HCT116 (cell line): ENCODE results near the gene LRRN1. TPM values are rescaled to one million over a fixed set of nuclear protein-coding genes. Genes with fewer than 3 reads are reported as not detected.

Experiments
- ATAC-seq: fragments of 200-7000 bp; cut with Tn5 transposase; 2 replicates; pipeline ENCODE4 v1.9.1; 2020; ENCODE audit warnings: mild to moderate bottlenecking, moderate library complexity
- BruUV-seq: library from RNA; stranded (reverse); fragments of 400-500 nt; replicated peaks from 2 replicates; lab custom pipeline; 2021; lab: Mats Ljungman, UMichigan
- CTCF ChIA-PET: fragments of 300-600 bp; sonication (Branson Sonifier 250); formaldehyde crosslinking; loops from one replicate; lab custom pipeline; 2021; ENCODE audit warnings: antibody characterized with exemption; lab: Charles Lee
- POLR2A ChIA-PET: fragments of 300-600, 350-600 bp; sonication (Branson Sonifier 250); formaldehyde crosslinking; loops from one replicate; lab custom pipeline; 2021; ENCODE audit warnings: antibody characterized with exemption; lab: Charles Lee
- RAD21 ChIA-PET, 2 experiments: fragments of 300-600 bp; sonication (Branson Sonifier 250); formaldehyde crosslinking; loops; one replicate each; lab custom pipeline; 2023; ENCODE audit warnings: low total read pairs in 2 of 2; ENCODE audit not compliant: uncharacterized antibody in 2 of 2, unreplicated experiment in 2 of 2, low non-redundant PET in 1 of 2; lab: Charles Lee
- DNase-seq: peaks from one replicate; pipeline ENCODE4 v3.0.0-alpha.2; 2010; ENCODE audit warnings: low read depth, low spot score
- H2AFZ ChIP-seq: fragments of 200-600 bp; shearing (Covaris generic), sonication (generic); 2 replicates; pipeline ENCODE4 v1.6.1; 2017; ENCODE audit warnings: low read depth, mixed run types, mixed read lengths, antibody characterized with exemption, low read length; ENCODE audit not compliant: poor library complexity, severe bottlenecking
- H3K27ac ChIP-seq: 2 replicates; pipeline ENCODE4 v1.5.1; 2012; ENCODE audit warnings: low read depth, low read length
- H3K27me3 ChIP-seq: fragments of 200-600 bp; sonication (generic); 2 replicates; pipeline ENCODE4 v1.6.1; 2016; ENCODE audit warnings: mixed run types, low read length, mixed read lengths; ENCODE audit not compliant: insufficient read depth
- H3K36me3 ChIP-seq, 2 experiments: fragments of 200-500 bp in 1 of 2; fragments of 200-600 bp in 1 of 2; sonication (Bioruptor generic) in 1 of 2; sonication (generic) in 1 of 2; 2 replicates each; pipeline versions ENCODE4 v1.5.1 to v1.6.1; 2014 to 2016; ENCODE audit warnings: low read length in 2 of 2, inconsistent platforms in 1 of 2, mixed read lengths in 1 of 2, mixed run types in 1 of 2; ENCODE audit not compliant: insufficient read depth in 2 of 2, control insufficient read depth in 1 of 2
- H3K4me1 ChIP-seq, 2 experiments: fragments of 200-600 bp in 1 of 2; sonication (generic) in 1 of 2; 2 replicates each; pipeline versions ENCODE4 v1.5.1 to v1.6.1; 2012 to 2017; ENCODE audit warnings: low read length in 2 of 2, inconsistent platforms in 1 of 2, mild to moderate bottlenecking in 1 of 2, mixed read lengths in 1 of 2, mixed run types in 1 of 2, moderate library complexity in 1 of 2; ENCODE audit not compliant: insufficient read depth in 2 of 2, control insufficient read depth in 1 of 2
- H3K4me2 ChIP-seq: fragments of 200-600 bp; sonication (generic); 2 replicates; pipeline ENCODE4 v1.6.1; 2017; ENCODE audit warnings: mixed run types, low read length, mixed read lengths
- H3K4me3 ChIP-seq, 2 experiments: fragments of 200-600 bp in 1 of 2; sonication (generic) in 1 of 2; replicated peaks in 1 of 2; 2 replicates each; pipeline ENCODE4 v1.5.1; 2011 to 2016; ENCODE audit warnings: low read length in 2 of 2, control low read depth in 1 of 2, low read depth in 1 of 2, mild to moderate bottlenecking in 1 of 2, mixed read lengths in 1 of 2, mixed run types in 1 of 2
- H3K79me2 ChIP-seq: fragments of 200-600 bp; sonication (generic); 2 replicates; pipeline ENCODE4 v1.6.1; 2017; ENCODE audit warnings: mild to moderate bottlenecking, mixed run types, low read length, moderate library complexity, mixed read lengths; ENCODE audit not compliant: insufficient read depth
- H3K9ac ChIP-seq: fragments of 200-600 bp; sonication (generic); 2 replicates; pipeline ENCODE4 v1.6.1; 2016; ENCODE audit warnings: low read length, mixed read lengths
- H3K9me2 ChIP-seq: fragments of 200-600 bp; sonication (generic), shearing (Covaris generic); 2 replicates; pipeline ENCODE4 v1.6.1; 2017; ENCODE audit warnings: mixed run types, mild to moderate bottlenecking, moderate library complexity; ENCODE audit not compliant: insufficient read depth
- H3K9me3 ChIP-seq, 2 experiments: fragments of 200-500 bp in 1 of 2; fragments of 200-600 bp in 1 of 2; sonication (Bioruptor generic) in 1 of 2; sonication (generic) in 1 of 2; 2 replicates each; pipeline ENCODE4 v1.6.1; 2014 to 2017; ENCODE audit warnings: low read length in 2 of 2, mixed read lengths in 2 of 2, inconsistent platforms in 1 of 2, low read depth in 1 of 2, mild to moderate bottlenecking in 1 of 2, mixed run types in 1 of 2, moderate library complexity in 1 of 2; ENCODE audit not compliant: control insufficient read depth in 1 of 2, insufficient read depth in 1 of 2
- H4K20me1 ChIP-seq: fragments of 200-600 bp; sonication (generic), shearing (Covaris generic); 2 replicates; pipeline ENCODE4 v1.6.1; 2017; ENCODE audit warnings: mixed run types, mild to moderate bottlenecking, moderate library complexity; ENCODE audit not compliant: insufficient read depth
- CEBPB ChIP-seq: IDR thresholded peaks from 2 replicates; pipeline ENCODE4 v1.6.1; 2012; ENCODE audit warnings: low read depth
- EGR1 ChIP-seq: IDR thresholded peaks from 2 replicates; pipeline ENCODE4 v1.6.1; 2012; ENCODE audit warnings: low read depth
- EZH2 ChIP-seq: fragments of 200-600 bp; sonication (generic); IDR thresholded peaks from 2 replicates; pipeline ENCODE4 v1.6.1; 2017; ENCODE audit warnings: antibody characterized with exemption, mixed run types
- EZH2phosphoT487 ChIP-seq: fragments of 200-600 bp; IDR thresholded peaks from 2 replicates; pipeline ENCODE4 v1.6.1; 2018; ENCODE audit warnings: antibody characterized with exemption, borderline replicate concordance
- POLR2A ChIP-seq: IDR thresholded peaks from 2 replicates; pipeline ENCODE4 v1.7.0; 2011; ENCODE audit warnings: borderline replicate concordance; ENCODE audit not compliant: insufficient read depth, insufficient read length; ENCODE audit errors: extremely low read depth
- POLR2AphosphoS5 ChIP-seq: IDR thresholded peaks from 2 replicates; pipeline ENCODE4 v1.6.1; 2011; ENCODE audit warnings: mild to moderate bottlenecking, low read depth, low read length, moderate library complexity
- TCF7L2 ChIP-seq: IDR thresholded peaks from 2 replicates; pipeline ENCODE4 v1.7.0; 2011; ENCODE audit warnings: borderline replicate concordance, inconsistent platforms; ENCODE audit not compliant: insufficient read depth, insufficient read length; ENCODE audit errors: extremely low read depth
- YY1 ChIP-seq: IDR thresholded peaks from 2 replicates; pipeline ENCODE4 v1.6.1; 2011; ENCODE audit warnings: low read length, low read depth, moderate library complexity, mild to moderate bottlenecking; ENCODE audit not compliant: insufficient replicate concordance; ENCODE audit errors: extremely low read depth
- intact Hi-C: fragments of 100-400 bp; cut with micrococcal nuclease; formaldehyde crosslinking; loops from 2 replicates; pipeline ENCODE4 v1.10.0; 2022
- total RNA-seq: library from RNA; stranded (reverse); gene quantifications from one replicate; pipeline ENCODE4 v1.2.1, GENCODE V29; 2021; ENCODE audit not compliant: unreplicated experiment
- TF ChIP-seq, protein P1 (sequence below): IDR thresholded peaks from 2 replicates; pipeline ENCODE4 v1.6.1; 2011; ENCODE audit warnings: mild to moderate bottlenecking, low read length, moderate library complexity; ENCODE audit not compliant: insufficient replicate concordance; ENCODE audit errors: extremely low read depth
- TF ChIP-seq, protein P2 (sequence below): IDR thresholded peaks from 2 replicates; pipeline ENCODE4 v1.6.1; 2012; ENCODE audit warnings: low read depth
- TF ChIP-seq, protein P3 (sequence below): IDR thresholded peaks from 2 replicates; pipeline ENCODE4 v1.6.1; 2012
- TF ChIP-seq, protein P4 (sequence below), 3 experiments: fragments of 200-600 bp in 1 of 3; sonication (generic) in 1 of 3; IDR thresholded peaks in 2 of 3; conservative IDR thresholded peaks in 1 of 3; 2 replicates each; pipeline ENCODE4 v1.5.1; 2012 to 2017; ENCODE audit warnings: low read depth in 2 of 3, low read length in 2 of 3, antibody characterized with exemption in 1 of 3, borderline replicate concordance in 1 of 3, control low read depth in 1 of 3, mild to moderate bottlenecking in 1 of 3, mixed read lengths in 1 of 3, mixed run types in 1 of 3, moderate library complexity in 1 of 3; ENCODE audit not compliant: insufficient read depth in 1 of 3

Gene LRRN1
- total RNA-seq, 1 experiment from 2014 or later = 0.10 TPM

DNA sequence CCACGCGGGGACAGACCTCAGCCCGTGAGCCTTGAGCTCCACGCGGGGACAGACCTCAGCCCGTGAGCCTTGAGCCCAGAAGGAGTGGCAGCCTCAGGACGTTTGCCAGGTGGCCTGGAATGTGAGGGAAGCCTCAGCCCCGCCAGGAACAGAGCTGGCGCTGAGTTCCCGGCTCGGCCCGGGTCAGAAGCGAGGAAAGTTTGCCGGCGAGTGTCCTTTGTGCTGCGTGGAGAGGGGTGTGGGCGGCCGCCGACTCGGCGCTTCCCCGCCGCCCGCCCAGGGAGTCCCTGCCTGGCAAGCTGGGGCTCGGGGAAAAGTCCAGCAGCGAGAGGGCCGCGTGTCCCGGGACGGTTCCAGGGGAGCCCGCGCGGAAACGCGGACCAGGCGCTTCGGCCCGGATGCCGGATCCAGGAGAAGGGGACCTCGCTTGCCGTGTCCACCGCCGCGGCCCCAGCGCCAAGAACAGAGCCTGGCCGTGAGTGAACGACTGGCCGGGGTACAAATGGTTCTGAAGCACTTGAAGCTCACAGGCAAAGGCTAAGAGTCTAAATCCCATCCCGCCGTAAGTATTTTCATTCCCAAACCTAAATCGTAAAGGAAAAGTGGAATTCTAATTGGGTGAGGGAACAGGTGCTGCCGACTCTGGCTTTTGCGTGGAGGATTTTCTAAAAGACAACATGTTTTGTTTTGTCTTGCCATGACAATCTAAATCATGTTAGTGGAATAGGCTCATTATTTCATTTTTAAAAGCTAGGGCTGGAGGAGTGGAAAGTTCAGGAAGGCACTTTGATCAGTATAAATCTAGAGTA is 1.7 kb downstream of the LRRN1 start:
- BruUV-seq = no TSS peak
- Histone ChIP-seq H3K9ac (no peak overlapping the region), H2AFZ (no peak overlapping the region), H3K79me2 (no peaks in the 10 kb centered on the region), H3K9me3 (peaks cover 0 to 9% of the 10 kb centered on the region in 2 experiments; a peak in 2 of 4 replicates), H3K9me2 (no peaks in the 10 kb centered on the region), H3K27ac (no peak overlapping the region), H3K36me3 (no peaks in the 10 kb centered on the region), H3K27me3 (no peaks in the 10 kb centered on the region), H3K4me3 (no peak overlapping the region), H3K4me2 (no peak overlapping the region), H3K4me1 (no peaks in the 10 kb centered on the region), H4K20me1 (no peaks in the 10 kb centered on the region)
- POLR2A ChIA-PET = no interaction called here
- intact Hi-C loops = no loop called here
- ATAC-seq = no peak
- CTCF ChIA-PET = no interaction called here
- no peak for DNase-seq
- TF ChIP-seq, protein P1, sequence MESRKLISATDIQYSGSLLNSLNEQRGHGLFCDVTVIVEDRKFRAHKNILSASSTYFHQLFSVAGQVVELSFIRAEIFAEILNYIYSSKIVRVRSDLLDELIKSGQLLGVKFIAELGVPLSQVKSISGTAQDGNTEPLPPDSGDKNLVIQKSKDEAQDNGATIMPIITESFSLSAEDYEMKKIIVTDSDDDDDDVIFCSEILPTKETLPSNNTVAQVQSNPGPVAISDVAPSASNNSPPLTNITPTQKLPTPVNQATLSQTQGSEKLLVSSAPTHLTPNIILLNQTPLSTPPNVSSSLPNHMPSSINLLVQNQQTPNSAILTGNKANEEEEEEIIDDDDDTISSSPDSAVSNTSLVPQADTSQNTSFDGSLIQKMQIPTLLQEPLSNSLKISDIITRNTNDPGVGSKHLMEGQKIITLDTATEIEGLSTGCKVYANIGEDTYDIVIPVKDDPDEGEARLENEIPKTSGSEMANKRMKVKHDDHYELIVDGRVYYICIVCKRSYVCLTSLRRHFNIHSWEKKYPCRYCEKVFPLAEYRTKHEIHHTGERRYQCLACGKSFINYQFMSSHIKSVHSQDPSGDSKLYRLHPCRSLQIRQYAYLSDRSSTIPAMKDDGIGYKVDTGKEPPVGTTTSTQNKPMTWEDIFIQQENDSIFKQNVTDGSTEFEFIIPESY = no peak
- TF ChIP-seq, protein P2, sequence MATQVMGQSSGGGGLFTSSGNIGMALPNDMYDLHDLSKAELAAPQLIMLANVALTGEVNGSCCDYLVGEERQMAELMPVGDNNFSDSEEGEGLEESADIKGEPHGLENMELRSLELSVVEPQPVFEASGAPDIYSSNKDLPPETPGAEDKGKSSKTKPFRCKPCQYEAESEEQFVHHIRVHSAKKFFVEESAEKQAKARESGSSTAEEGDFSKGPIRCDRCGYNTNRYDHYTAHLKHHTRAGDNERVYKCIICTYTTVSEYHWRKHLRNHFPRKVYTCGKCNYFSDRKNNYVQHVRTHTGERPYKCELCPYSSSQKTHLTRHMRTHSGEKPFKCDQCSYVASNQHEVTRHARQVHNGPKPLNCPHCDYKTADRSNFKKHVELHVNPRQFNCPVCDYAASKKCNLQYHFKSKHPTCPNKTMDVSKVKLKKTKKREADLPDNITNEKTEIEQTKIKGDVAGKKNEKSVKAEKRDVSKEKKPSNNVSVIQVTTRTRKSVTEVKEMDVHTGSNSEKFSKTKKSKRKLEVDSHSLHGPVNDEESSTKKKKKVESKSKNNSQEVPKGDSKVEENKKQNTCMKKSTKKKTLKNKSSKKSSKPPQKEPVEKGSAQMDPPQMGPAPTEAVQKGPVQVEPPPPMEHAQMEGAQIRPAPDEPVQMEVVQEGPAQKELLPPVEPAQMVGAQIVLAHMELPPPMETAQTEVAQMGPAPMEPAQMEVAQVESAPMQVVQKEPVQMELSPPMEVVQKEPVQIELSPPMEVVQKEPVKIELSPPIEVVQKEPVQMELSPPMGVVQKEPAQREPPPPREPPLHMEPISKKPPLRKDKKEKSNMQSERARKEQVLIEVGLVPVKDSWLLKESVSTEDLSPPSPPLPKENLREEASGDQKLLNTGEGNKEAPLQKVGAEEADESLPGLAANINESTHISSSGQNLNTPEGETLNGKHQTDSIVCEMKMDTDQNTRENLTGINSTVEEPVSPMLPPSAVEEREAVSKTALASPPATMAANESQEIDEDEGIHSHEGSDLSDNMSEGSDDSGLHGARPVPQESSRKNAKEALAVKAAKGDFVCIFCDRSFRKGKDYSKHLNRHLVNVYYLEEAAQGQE = no peak
- TF ChIP-seq, protein P3, sequence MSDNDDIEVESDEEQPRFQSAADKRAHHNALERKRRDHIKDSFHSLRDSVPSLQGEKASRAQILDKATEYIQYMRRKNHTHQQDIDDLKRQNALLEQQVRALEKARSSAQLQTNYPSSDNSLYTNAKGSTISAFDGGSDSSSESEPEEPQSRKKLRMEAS = no peak
- TF ChIP-seq, protein P4, sequence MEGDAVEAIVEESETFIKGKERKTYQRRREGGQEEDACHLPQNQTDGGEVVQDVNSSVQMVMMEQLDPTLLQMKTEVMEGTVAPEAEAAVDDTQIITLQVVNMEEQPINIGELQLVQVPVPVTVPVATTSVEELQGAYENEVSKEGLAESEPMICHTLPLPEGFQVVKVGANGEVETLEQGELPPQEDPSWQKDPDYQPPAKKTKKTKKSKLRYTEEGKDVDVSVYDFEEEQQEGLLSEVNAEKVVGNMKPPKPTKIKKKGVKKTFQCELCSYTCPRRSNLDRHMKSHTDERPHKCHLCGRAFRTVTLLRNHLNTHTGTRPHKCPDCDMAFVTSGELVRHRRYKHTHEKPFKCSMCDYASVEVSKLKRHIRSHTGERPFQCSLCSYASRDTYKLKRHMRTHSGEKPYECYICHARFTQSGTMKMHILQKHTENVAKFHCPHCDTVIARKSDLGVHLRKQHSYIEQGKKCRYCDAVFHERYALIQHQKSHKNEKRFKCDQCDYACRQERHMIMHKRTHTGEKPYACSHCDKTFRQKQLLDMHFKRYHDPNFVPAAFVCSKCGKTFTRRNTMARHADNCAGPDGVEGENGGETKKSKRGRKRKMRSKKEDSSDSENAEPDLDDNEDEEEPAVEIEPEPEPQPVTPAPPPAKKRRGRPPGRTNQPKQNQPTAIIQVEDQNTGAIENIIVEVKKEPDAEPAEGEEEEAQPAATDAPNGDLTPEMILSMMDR (IDR thresholded peaks at IDR 0.05 in 2 of 3, conservative IDR thresholded peaks at IDR 0.05 in 1 of 3; ENCODE audit: borderline replicate concordance in 1 of 3, insufficient read depth in 1 of 3, low read depth in 2 of 3, low read length in 2 of 3) = no peak
- no peak for TF ChIP-seq EZH2
- no peak for TF ChIP-seq EZH2phosphoT487
- TF ChIP-seq POLR2AphosphoS5 = no peak
- no peak for TF ChIP-seq EGR1
- no peak for TF ChIP-seq TCF7L2
- TF ChIP-seq CEBPB = no peak
- no peak for TF ChIP-seq YY1
- TF ChIP-seq POLR2A = no peak
- RAD21 ChIA-PET = no interaction called here
